Chondrocyte (in vitro differentiated cells): ENCODE results near the gene B3GNT2. TPM values are rescaled to one million over a fixed set of nuclear protein-coding genes. Genes with fewer than 3 reads are reported as not detected.

Experiments
- DNase-seq: peaks from one replicate; pipeline ENCODE4 v3.0.0; 2021; ENCODE audit warnings: mixed read lengths, low spot score
- H3K27ac Mint-ChIP-seq: one replicate; pipeline ENCODE4 v1.8.0; 2021; ENCODE audit warnings: mild to moderate bottlenecking, moderate library complexity, mixed read lengths; ENCODE audit not compliant: unreplicated experiment
- H3K27me3 Mint-ChIP-seq: 2 replicates; pipeline ENCODE4 v1.8.0; 2021; ENCODE audit warnings: low read depth, mixed read lengths
- H3K36me3 Mint-ChIP-seq: 2 replicates; pipeline ENCODE4 v1.8.0; 2021; ENCODE audit warnings: low read depth, mixed read lengths
- H3K4me1 Mint-ChIP-seq: 2 replicates; pipeline ENCODE4 v1.8.0; 2021; ENCODE audit warnings: low read depth, mild to moderate bottlenecking, mixed read lengths
- H3K4me3 Mint-ChIP-seq: one replicate; pipeline ENCODE4 v1.8.0; 2021; ENCODE audit warnings: mild to moderate bottlenecking, moderate library complexity, mixed read lengths; ENCODE audit not compliant: unreplicated experiment
- H3K9me3 Mint-ChIP-seq: 2 replicates; pipeline ENCODE4 v1.8.0; 2021; ENCODE audit warnings: low read depth, mixed read lengths
- CTCF ChIP-seq: fragments of 200-600 bp; sonication (generic); IDR thresholded peaks from 2 replicates; pipeline ENCODE4 v1.5.0; 2021; ENCODE audit warnings: antibody characterized with exemption, mild to moderate bottlenecking, moderate library complexity
- total RNA-seq: library from RNA; stranded (reverse); gene quantifications from 3 replicates; pipeline ENCODE4 v1.2.1, GENCODE V29; 2021

Gene B3GNT2
- total RNA-seq, 1 donor from 2014 or later, result 22.4 TPM

GRCh38 chr2:62163106-62163831, 32.6 kb upstream of the B3GNT2 start:
- Mint-ChIP-seq H3K27ac (no peak overlapping the region), H3K4me1 (peaks cover 3% of the 10 kb centered on the region), H3K9me3 (no peaks in the 10 kb centered on the region), H3K27me3 (no peaks in the 10 kb centered on the region), H3K36me3 (no peaks in the 10 kb centered on the region), H3K4me3 (no peak overlapping the region)
- no peak for TF ChIP-seq CTCF
- DNase-seq, result no peak

GRCh38 chr2:62163834-62164233, 32.1 kb upstream of the B3GNT2 start:
- no peaks in the 10 kb centered on the region for H3K9me3 Mint-ChIP-seq
- DNase-seq, result no peak
- no peak for TF ChIP-seq CTCF
- H3K27ac Mint-ChIP-seq, result no peak overlapping the region
- H3K4me1 Mint-ChIP-seq, result no peaks in the 10 kb centered on the region
- H3K27me3 Mint-ChIP-seq, result no peaks in the 10 kb centered on the region
- H3K4me3 Mint-ChIP-seq, result no peak overlapping the region
- no peaks in the 10 kb centered on the region for H3K36me3 Mint-ChIP-seq

GRCh38 chr2:62175728-62176127, 20.2 kb upstream of the B3GNT2 start:
- Mint-ChIP-seq H3K4me3 (no peak overlapping the region), H3K4me1 (peaks cover 5% of the 10 kb centered on the region), H3K27ac (no peak overlapping the region), H3K27me3 (no peaks in the 10 kb centered on the region), H3K9me3 (peaks cover 2% of the 10 kb centered on the region), H3K36me3 (no peaks in the 10 kb centered on the region)
- TF ChIP-seq CTCF, result no peak
- DNase-seq, result no peak

GRCh38 chr2:62176801-62177200, 19.1 kb upstream of the B3GNT2 start:
- no peaks in the 10 kb centered on the region for H3K27me3 Mint-ChIP-seq
- H3K27ac Mint-ChIP-seq, result no peak overlapping the region
- DNase-seq, result no peak

GRCh38 chr2:62177392-62178049, 18.4 kb upstream of the B3GNT2 start:
- Mint-ChIP-seq H3K27me3 (no peaks in the 10 kb centered on the region), H3K4me3 (no peak overlapping the region), H3K36me3 (no peaks in the 10 kb centered on the region), H3K27ac (no peak overlapping the region), H3K4me1 (peaks cover 5% of the 10 kb centered on the region), H3K9me3 (peaks cover 2% of the 10 kb centered on the region)
- no peak for DNase-seq
- TF ChIP-seq CTCF, result no peak

More at GRCh38 chr2:62176801-62177200, 19.1 kb upstream of the B3GNT2 start:
- H3K36me3 Mint-ChIP-seq, result no peaks in the 10 kb centered on the region
- TF ChIP-seq CTCF, result no peak
- H3K4me1 Mint-ChIP-seq, result peaks cover 5% of the 10 kb centered on the region
- peaks cover 2% of the 10 kb centered on the region for H3K9me3 Mint-ChIP-seq
- H3K4me3 Mint-ChIP-seq, result no peak overlapping the region
